Naive thymus-derived CD4-positive, alpha-beta T cell (primary cell): Measurements from ENCODE around the gene PDCL2. TPM values are rescaled to one million over a fixed set of nuclear protein-coding genes. Genes with fewer than 3 reads are reported as not detected.

Experiments used
- ATAC-seq: fragments of 150-1000 bp; cut with Tn5 transposase; 2 replicates; pipeline ENCODE4 v1.10.0; 2021; ENCODE audit warnings: mild to moderate bottlenecking, moderate library complexity
- CTCF ChIA-PET: fragments of 350-600 bp; sonication (Branson Sonifier 250); formaldehyde crosslinking; loops from one replicate; lab custom pipeline; 2021; ENCODE audit warnings: antibody characterized with exemption; lab: Charles Lee
- POLR2A ChIA-PET: fragments of 350-600 bp; sonication (Branson Sonifier 250); formaldehyde crosslinking; loops from one replicate; lab custom pipeline; 2021; ENCODE audit warnings: antibody characterized with exemption, inconsistent platforms; lab: Charles Lee
- DNase-seq, 9 donors: peaks; one replicate each; pipeline versions ENCODE4 v3.0.0 to v3.0.0-alpha.2; 2020 to 2022; ENCODE audit warnings: mixed read lengths in 1 of 9
- H3K27ac ChIP-seq: one replicate; pipeline ENCODE4 v1.7.0; 2013; ENCODE audit warnings: mild to moderate bottlenecking, low read depth, low read length, moderate library complexity
- H3K27me3 ChIP-seq, 2 donors: one replicate each; pipeline ENCODE4 v1.7.0; 2013; ENCODE audit warnings: low read length in 2 of 2, mild to moderate bottlenecking in 2 of 2, moderate library complexity in 2 of 2; ENCODE audit not compliant: control insufficient read depth in 2 of 2, insufficient read depth in 2 of 2
- H3K36me3 ChIP-seq, 3 experiments: 1 replicate in 2 of 3; 2 replicates in 1 of 3; pipeline ENCODE4 v1.7.0; 2013; ENCODE audit warnings: low read length in 3 of 3, mild to moderate bottlenecking in 3 of 3, moderate library complexity in 1 of 3; ENCODE audit not compliant: insufficient read depth in 3 of 3, control insufficient read depth in 2 of 3
- H3K4me1 ChIP-seq, 2 donors: one replicate each; pipeline ENCODE4 v1.7.0; 2013; ENCODE audit warnings: low read length in 2 of 2, mild to moderate bottlenecking in 2 of 2, moderate library complexity in 1 of 2; ENCODE audit not compliant: control insufficient read depth in 2 of 2, insufficient read depth in 2 of 2
- H3K4me3 ChIP-seq: 2 replicates; pipeline ENCODE4 v1.7.0; 2013; ENCODE audit warnings: mild to moderate bottlenecking, low read length
- H3K9me3 ChIP-seq, 3 experiments: 1 replicate in 2 of 3; 2 replicates in 1 of 3; pipeline ENCODE4 v1.7.0; 2013; ENCODE audit warnings: low read length in 3 of 3; ENCODE audit not compliant: control insufficient read depth in 2 of 3
- H3K27ac Mint-ChIP-seq, 9 donors: one replicate each; pipeline ENCODE4 v1.8.0; 2020 to 2022; ENCODE audit warnings: mixed read lengths in 9 of 9, mild to moderate bottlenecking in 8 of 9, moderate library complexity in 5 of 9, inconsistent platforms in 2 of 9
- H3K27me3 Mint-ChIP-seq, 5 donors: one replicate each; pipeline ENCODE4 v1.8.0; 2021 to 2022; ENCODE audit warnings: mixed read lengths in 5 of 5, mild to moderate bottlenecking in 1 of 5
- H3K36me3 Mint-ChIP-seq, 5 donors: one replicate each; pipeline ENCODE4 v1.8.0; 2020 to 2022; ENCODE audit warnings: mixed read lengths in 5 of 5, mild to moderate bottlenecking in 3 of 5, inconsistent platforms in 1 of 5
- H3K4me1 Mint-ChIP-seq, 7 donors: one replicate each; pipeline ENCODE4 v1.8.0; 2020 to 2022; ENCODE audit warnings: mixed read lengths in 7 of 7, mild to moderate bottlenecking in 3 of 7, inconsistent platforms in 1 of 7
- H3K4me3 Mint-ChIP-seq, 10 donors: one replicate each; pipeline ENCODE4 v1.8.0; 2020 to 2022; ENCODE audit warnings: mild to moderate bottlenecking in 10 of 10, mixed read lengths in 10 of 10, moderate library complexity in 6 of 10, inconsistent platforms in 2 of 10
- H3K9me3 Mint-ChIP-seq, 11 donors: one replicate each; pipeline ENCODE4 v1.8.0; 2020 to 2022; ENCODE audit warnings: mixed read lengths in 11 of 11, mild to moderate bottlenecking in 4 of 11, inconsistent platforms in 1 of 11, moderate library complexity in 1 of 11
- intact Hi-C, 2 donors: fragments of 100-400 bp; cut with micrococcal nuclease; formaldehyde crosslinking; loops; one replicate each; pipeline ENCODE4 v1.15.1; 2023
- polyA plus RNA-seq, 2 donors: library from polyadenylated mRNA; unstranded; fragments of 300-500 nt; fragmentation: Illumina TruSeq; gene quantifications; one replicate each; pipeline ENCODE4 v1.2.3, GENCODE V29; 2021
- total RNA-seq, 6 experiments: library from RNA in 5 of 6; stranded (reverse) in 5 of 6; gene quantifications; 1 replicate in 5 of 6; 2 replicates in 1 of 6; pipeline ENCODE4 v1.2.3 and lab custom pipeline; 2021 to 2026

The PDCL2 gene
- total and polyA plus RNA-seq, 7 experiments from 2014 or later, result not detected

GRCh38 chr4:55517526-55518229 lies 74.4 kb downstream of the PDCL2 start:
- no peak overlapping the region for H3K4me3 Mint-ChIP-seq
- POLR2A ChIA-PET, result no interaction called here
- Histone ChIP-seq H3K9me3 (no peaks in the 10 kb centered on the region), H3K4me3 (no peak overlapping the region), H3K4me1 (no peaks in the 10 kb centered on the region), H3K27me3 (no peaks in the 10 kb centered on the region), H3K36me3 (no peaks in the 10 kb centered on the region), H3K27ac (no peak overlapping the region)
- intact Hi-C loops, result no loop called here
- ATAC-seq, result no peak
- H3K27me3 Mint-ChIP-seq, result no peaks in the 10 kb centered on the region
- CTCF ChIA-PET, result no interaction called here
- peaks cover 0 to 15% (median 7%) of the 10 kb centered on the region in 7 donors for H3K4me1 Mint-ChIP-seq
- DNase-seq, result no peak
- peaks cover 0 to 13% (median under 1%) of the 10 kb centered on the region in 11 donors for H3K9me3 Mint-ChIP-seq
- H3K36me3 Mint-ChIP-seq, result peaks cover 0 to 28% (median 17%) of the 10 kb centered on the region in 5 donors
- H3K27ac Mint-ChIP-seq, result no peak overlapping the region

DNA sequence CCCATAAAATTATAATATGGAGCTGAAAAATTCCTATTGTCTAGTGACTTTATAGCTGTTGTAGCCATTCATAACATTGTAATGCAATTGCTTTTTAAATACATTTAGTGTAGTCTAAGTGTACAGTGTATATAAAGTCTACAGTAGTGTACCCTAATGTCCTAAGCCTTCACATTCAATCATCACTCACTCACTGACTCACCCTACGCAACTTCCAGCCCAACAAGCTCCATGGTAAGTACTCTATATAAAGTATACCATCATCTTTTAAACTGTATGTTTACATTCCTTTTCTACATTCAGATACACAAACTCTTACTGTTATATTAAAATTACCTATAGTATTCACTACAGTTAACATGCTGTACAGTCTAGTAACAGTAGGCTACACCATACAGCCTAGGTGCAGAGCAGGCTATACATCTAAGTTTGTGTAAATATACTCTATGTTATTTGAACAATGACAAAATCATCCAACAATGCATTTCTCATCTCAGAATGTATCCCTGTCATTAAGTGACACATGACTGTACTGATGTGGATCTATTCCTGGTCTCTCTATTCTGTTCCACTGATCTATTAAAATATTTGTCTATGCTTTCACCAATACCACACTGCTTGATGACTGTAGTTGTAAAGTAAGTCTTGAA lies 79.0 kb downstream of the PDCL2 start:
- Histone ChIP-seq H3K4me1 (peaks cover 0 to 8% of the 10 kb centered on the region in 2 donors), H3K9me3 (no peaks in the 10 kb centered on the region), H3K27me3 (no peaks in the 10 kb centered on the region), H3K4me3 (no peak overlapping the region), H3K36me3 (no peaks in the 10 kb centered on the region), H3K27ac (no peak overlapping the region)
- CTCF ChIA-PET, result no interaction called here
- DNase-seq (no peak), ATAC-seq (no peak)
- Mint-ChIP-seq H3K36me3 (peaks cover 0 to 33% (median 6%) of the 10 kb centered on the region in 5 donors), H3K4me1 (peaks cover 5 to 34% (median 24%) of the 10 kb centered on the region in 7 donors), H3K27ac (no peak overlapping the region), H3K9me3 (peaks cover 0 to 15% (median 2%) of the 10 kb centered on the region in 11 donors), H3K4me3 (no peak overlapping the region), H3K27me3 (no peaks in the 10 kb centered on the region)
- intact Hi-C loops, result no loop called here
- POLR2A ChIA-PET, result no interaction called here

DNA sequence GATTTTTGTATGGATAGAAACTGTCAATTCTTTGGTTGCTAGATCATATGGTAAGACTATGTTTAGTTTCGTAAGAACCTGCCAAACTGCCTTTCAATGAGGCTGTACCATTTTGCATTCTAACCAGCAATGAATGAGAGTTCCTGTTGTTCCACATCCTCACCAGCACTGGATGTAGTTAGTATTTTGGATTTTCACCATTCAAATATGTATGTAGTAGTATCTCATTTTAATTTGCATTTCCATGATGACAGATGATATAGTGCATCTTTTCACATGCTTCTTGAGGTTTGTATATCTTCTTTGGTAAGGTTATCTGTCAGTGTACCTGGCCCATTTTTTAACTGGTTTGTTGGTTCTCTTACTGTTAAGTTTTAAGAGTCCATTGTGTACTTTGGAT lies 80.0 kb downstream of the PDCL2 start:
- intact Hi-C loops, result no loop called here

GRCh38 chr4:55510685-55511084 lies 81.4 kb downstream of the PDCL2 start:
- Mint-ChIP-seq H3K4me3 (no peak overlapping the region), H3K36me3 (peaks cover 0 to 35% (median 9%) of the 10 kb centered on the region in 5 donors), H3K27ac (no peak overlapping the region), H3K27me3 (no peaks in the 10 kb centered on the region), H3K9me3 (peaks cover 0 to 9% (median 3%) of the 10 kb centered on the region in 11 donors), H3K4me1 (peaks cover 5 to 27% (median 20%) of the 10 kb centered on the region in 7 donors)
- ChIA-PET CTCF (no interaction called here), POLR2A (interaction anchor here (1.2 kb wide), 1 partner anchor 9 kb away, joined by 3 read pairs; no protein-coding TSS in a partner anchor)
- intact Hi-C loops, result no loop called here
- no peak for DNase-seq
- peaks cover 0 to 8% of the 10 kb centered on the region in 2 donors for H3K4me1 ChIP-seq
- no peak overlapping the region for H3K4me3 ChIP-seq
- no peak for ATAC-seq
- H3K27ac ChIP-seq, result no peak overlapping the region
- no peaks in the 10 kb centered on the region for H3K9me3 ChIP-seq
- no peaks in the 10 kb centered on the region for H3K27me3 ChIP-seq
- H3K36me3 ChIP-seq, result no peaks in the 10 kb centered on the region

More for the DNA sequence above, 80.0 kb downstream of the PDCL2 start:
- ATAC-seq (no peak), DNase-seq (no peak)
- Histone ChIP-seq H3K4me3 (no peak overlapping the region), H3K9me3 (no peaks in the 10 kb centered on the region), H3K27ac (no peak overlapping the region), H3K36me3 (no peaks in the 10 kb centered on the region), H3K27me3 (no peaks in the 10 kb centered on the region), H3K4me1 (peaks cover 0 to 8% of the 10 kb centered on the region in 2 donors)
- Mint-ChIP-seq H3K27me3 (no peaks in the 10 kb centered on the region), H3K4me3 (no peak overlapping the region), H3K4me1 (peaks cover 5 to 28% (median 24%) of the 10 kb centered on the region in 7 donors), H3K9me3 (peaks cover 0 to 12% (median 2%) of the 10 kb centered on the region in 11 donors), H3K36me3 (peaks cover 0 to 33% (median 7%) of the 10 kb centered on the region in 5 donors), H3K27ac (no peak overlapping the region)
- ChIA-PET CTCF (no interaction called here), POLR2A (no interaction called here)

DNA sequence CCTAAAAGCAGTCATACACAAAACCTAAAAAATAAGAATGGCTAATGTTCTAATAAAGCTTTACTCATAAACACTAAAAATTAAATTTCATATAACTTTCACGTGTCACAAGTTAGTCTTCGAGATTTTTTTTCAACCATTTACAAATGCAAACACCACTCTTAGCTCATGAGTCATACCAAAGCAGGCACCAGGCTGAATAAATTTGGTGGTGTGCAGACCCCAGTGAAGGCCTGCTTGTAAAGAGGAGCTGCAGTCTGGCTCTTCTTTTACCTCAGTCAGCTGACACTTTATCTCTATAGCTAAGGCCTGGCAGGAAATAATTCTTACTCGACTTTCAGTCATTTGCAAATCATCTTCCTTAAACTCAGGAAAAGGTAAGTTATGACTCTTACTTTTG lies 82.8 kb downstream of the PDCL2 start:
- H3K4me3 ChIP-seq, result no peak overlapping the region
- ATAC-seq (no peak), DNase-seq (no peak)
- H3K9me3 ChIP-seq, result no peaks in the 10 kb centered on the region
- no peaks in the 10 kb centered on the region for H3K36me3 ChIP-seq
- no peaks in the 10 kb centered on the region for H3K27me3 ChIP-seq
- intact Hi-C loops, result no loop called here
- peaks cover 0 to 35% (median 13%) of the 10 kb centered on the region in 5 donors for H3K36me3 Mint-ChIP-seq
- H3K27me3 Mint-ChIP-seq, result no peaks in the 10 kb centered on the region
- H3K4me3 Mint-ChIP-seq, result no peak overlapping the region
- peaks cover 0 to 9% (median 3%) of the 10 kb centered on the region in 11 donors for H3K9me3 Mint-ChIP-seq
- H3K27ac ChIP-seq, result no peak overlapping the region
- H3K4me1 ChIP-seq, result peaks cover 0 to 8% of the 10 kb centered on the region in 2 donors
- H3K4me1 Mint-ChIP-seq, result peaks cover 5 to 26% (median 20%) of the 10 kb centered on the region in 7 donors
- ChIA-PET POLR2A (no interaction called here), CTCF (interaction anchor here (0.6 kb wide), 1 partner anchor 13 kb away, joined by 4 read pairs; no protein-coding TSS in a partner anchor)
- H3K27ac Mint-ChIP-seq, result no peak overlapping the region

- Histone ChIP-seq H3K27ac (no peak overlapping the region), H3K27me3 (no peaks in the 10 kb centered on the region), H3K4me3 (no peak overlapping the region), H3K36me3 (no peaks in the 10 kb centered on the region), H3K9me3 (no peaks in the 10 kb centered on the region), H3K4me1 (peaks cover 0 to 8% of the 10 kb centered on the region in 2 donors)
- Mint-ChIP-seq H3K4me1 (peaks cover 5 to 26% (median 21%) of the 10 kb centered on the region in 7 donors), H3K27me3 (no peaks in the 10 kb centered on the region), H3K4me3 (no peak overlapping the region), H3K36me3 (peaks cover 0 to 42% (median 21%) of the 10 kb centered on the region in 5 donors), H3K27ac (no peak overlapping the region), H3K9me3 (peaks cover 0 to 6% (median 2%) of the 10 kb centered on the region in 11 donors)
- intact Hi-C loops, result no loop called here
- CTCF ChIA-PET, result interaction anchor here (0.7 kb wide), 1 partner anchor 11 kb away, joined by 3 read pairs; no protein-coding TSS in a partner anchor
- POLR2A ChIA-PET, result no interaction called here
- DNase-seq, result no peak
- ATAC-seq, result no peak
These were observed 84.4 kb downstream of the PDCL2 start for GRCh38 chr4:55507612-55508011.
